Measurements from ENCODE around the gene SPINK1.
A peak's percentile ranks its signal among the peaks of the same experiment; 100 is the strongest.

Gene SPINK1

GRCh38 chr5:147803926-147804325, 27.5 kb downstream of the SPINK1 start:
- no peak for DNase-seq

DNA sequence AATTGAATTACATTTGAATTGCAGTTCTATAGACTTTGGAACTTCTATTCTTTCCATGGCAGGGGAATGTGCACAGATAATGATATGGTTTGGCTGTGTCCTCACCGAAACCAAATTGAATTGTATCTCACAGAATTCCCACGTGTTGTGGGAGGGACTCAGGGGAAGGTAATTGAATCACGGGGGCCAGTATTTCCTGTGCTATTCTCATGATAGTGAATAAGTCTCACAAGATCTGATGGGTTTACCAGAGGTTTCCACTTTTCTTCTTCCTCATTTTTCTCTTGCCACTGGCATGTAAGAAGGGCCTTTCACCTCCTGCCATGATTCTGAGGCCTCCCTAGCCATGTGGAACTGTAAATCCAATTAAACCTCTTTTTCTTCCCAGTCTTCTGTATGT, 28.3 kb downstream of the SPINK1 start:
- DNase-seq: peak; percentile 93 to 95

DNA sequence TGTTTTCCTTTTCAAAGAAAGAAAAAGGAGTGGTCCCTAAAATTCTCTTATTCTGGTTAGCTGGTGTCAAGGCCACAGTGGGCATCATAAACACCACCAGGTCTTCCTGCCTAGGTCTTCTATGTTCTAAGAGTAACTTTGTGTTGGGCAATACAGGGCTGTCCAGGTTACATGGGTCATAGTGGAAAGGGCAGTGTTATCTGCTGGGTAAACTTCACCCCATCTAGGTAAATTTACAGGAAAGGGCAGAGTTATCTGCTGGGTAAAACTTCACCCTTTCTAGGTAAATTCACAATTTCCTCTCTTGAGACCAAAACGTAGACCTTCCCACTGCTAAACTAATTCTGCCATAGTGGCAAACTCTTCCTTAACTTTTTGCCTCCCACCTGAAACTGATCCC, 30.0 kb downstream of the SPINK1 start:
- no peak for DNase-seq

- DNase-seq: no peak
These were observed 31.0 kb downstream of the SPINK1 start for GRCh38 chr5:147800491-147800890.

DNA sequence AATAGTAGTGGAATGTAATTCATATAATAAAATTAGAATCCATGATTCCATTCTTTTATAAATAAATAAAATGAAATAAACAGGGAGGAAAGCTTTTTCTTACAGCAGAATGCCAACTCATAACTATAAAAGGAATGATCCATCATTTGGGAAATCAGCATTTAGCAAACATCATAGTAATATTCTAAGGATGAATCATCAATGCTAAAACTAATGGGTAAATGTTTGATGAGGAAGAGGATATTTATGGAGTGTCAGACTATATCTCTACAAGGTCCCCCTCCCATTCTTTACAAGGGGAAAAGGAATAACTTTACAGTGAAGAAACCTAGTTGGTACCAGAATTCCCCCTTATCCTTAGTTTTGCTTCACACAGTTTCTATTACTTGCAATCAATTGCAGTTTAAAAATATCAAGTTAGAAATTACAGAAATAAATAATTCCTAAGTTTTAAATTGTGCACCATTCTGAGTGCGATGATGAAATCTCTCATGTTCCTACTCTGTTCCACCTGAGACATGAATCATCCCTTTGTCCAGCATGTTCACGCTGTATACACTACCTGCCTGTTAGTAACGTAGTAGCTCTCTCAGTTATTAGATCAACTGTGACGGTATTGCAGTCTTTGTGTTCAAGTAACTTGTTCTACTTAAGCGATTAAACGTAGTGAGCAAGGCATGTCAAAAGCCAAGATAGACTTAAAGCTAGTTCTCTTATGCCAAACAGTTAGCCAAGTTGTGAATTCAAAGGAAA, 34.7 kb downstream of the SPINK1 start:
- DNase-seq: no peak

DNA sequence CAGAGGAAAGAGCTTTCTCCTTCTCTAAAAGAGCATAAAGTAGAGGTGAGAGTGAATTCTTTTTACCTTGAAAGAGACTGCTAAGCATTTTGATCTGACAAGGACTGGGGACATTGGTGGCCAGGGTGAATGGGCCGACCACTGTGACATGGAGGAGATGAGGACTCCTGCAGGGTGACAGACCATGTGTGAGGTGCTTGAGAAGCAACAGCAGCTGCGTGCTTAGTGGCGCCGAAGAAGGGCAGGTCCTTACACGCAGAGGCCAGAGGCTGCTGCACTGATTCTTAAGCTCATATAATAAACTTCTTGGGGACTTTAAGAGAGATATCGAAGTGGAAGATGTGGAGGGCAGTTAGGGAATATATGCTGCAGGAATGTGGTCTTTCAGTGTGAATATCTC, 40.3 kb downstream of the SPINK1 start:
- DNase-seq: no peak

DNA sequence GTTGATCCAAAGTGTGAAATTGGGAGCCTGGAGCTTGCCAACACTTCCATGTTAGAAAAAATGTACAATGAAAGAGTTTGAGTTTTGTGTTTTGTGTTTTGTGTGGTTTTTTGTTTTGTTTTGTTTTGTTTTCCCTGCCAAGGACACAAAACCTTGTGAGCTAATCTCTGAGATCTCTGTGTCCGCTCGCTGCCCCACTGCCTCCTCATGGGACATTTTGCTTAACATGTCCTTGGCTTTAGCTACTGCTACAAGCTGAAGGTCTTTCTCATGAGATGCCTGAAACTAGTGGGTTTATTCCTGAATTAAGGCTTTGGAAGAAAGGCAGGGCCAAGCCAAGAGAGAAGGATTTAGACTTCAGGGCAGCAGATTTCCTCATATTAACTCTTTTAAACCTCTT, 41.7 kb downstream of the SPINK1 start:
- no peak for DNase-seq

GRCh38 chr5:147788023-147788422, 43.4 kb downstream of the SPINK1 start:
- DNase-seq: no peak

DNA sequence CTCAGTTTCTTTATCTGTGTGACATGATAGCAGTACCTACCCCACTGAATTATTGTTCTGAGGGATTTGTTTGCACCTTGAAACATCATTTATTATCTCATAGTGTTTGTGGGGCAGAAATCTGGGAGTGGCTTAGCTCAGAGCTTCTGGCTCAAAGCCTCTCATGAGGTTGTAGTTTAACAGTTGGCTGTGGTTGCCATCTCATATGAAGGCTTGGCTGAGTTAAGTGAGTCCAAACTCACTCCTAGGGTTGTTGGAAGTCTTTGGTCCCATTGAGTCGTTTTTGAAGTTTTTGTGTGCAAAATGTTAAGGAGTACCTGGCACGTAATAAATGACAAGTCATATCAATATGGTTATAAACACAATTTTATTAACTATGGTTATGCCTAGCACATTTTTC, 45.3 kb downstream of the SPINK1 start:
- no peak for DNase-seq

DNA sequence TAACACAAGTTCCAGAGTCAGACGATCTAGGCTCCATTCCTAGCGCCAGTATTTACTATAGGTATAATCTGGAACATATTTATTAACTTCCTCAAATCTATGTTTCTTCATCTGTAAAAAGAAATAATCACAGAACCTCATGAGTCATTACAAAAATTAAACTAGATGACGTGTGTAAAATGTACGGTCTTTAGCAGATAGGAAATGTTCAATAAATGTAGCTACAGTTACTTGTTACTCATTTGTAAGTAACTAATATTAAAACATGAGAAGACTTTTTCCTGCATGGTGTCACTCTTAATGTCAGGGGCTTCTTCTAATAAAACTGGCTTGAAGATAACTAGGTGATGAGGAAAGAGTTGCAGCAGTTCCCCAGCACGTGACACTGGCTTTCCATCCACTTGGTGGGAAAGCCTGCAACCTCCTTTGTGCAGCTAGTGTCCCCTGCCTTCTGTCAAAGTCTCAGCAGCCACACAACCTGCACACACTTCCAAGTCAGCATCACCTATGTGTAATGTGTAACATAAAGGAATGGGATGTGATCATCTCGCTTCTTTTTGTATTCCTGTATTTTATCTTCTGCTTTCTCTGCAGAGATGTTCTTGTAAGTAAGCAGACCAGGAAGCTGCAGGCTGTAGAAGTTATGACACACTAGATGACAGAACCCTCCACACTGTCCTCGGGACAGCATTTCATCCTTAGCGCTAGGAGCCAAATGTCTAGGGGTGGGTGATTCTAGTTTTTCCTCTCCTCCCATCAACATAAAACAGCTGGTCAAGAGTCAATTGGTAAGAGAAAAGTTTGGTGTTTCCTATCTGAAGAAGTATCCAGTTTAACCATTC, 47.1 kb downstream of the SPINK1 start:
- peak; percentile 84 to 85 for DNase-seq

DNA sequence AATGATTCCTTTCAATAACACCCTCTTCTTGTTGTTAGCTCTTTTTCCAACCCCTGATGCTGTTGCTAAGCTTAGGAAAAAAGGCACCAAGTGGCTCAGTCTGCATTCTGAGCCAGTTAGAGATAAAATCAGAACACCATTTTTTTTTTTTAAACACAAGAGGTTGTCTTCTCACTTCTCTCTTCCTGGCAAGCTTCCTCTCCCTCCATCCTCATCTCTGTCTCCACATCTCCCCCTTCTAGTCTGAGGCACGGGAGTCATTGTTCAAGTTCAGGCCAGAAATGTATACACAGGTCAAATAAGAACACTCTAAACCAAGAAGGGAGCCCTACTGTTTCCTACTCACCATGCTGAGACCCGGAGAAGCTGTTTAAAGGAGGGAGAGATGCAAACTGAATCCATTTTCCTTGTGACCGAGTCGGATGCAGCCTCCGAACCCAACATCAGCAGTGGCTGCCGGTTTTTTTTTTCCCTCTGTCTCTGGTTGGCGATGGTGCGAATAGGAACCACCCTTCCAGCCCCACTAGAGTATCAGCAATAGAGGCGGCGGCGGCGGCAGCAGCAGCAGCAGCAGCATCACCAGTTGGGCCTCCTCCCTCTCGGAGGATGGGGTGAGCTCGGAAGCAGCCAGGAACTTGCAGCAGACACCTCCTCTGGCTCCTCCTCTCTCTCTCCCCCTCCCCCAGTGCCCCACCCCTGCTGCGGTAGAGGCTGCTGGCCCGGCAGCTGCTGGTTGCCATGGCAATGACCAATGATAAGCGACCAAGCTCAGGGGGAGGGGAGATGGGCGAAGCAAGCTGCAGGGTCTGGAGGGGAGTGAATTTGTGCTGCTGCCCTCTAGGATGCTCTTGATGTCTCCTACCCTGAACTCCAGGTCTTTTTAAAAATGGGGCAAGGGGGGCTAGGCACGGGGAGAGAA, 49.1 kb downstream of the SPINK1 start, which contains the start of gene JAKMIP2:
Gene JAKMIP2, minus strand, starts transcription at position 619 of the 919 bp plus-strand sequence. CDS start 110,922 bp downstream, outside the sequence.
- peak; percentile 78 to 83 for DNase-seq

DNA sequence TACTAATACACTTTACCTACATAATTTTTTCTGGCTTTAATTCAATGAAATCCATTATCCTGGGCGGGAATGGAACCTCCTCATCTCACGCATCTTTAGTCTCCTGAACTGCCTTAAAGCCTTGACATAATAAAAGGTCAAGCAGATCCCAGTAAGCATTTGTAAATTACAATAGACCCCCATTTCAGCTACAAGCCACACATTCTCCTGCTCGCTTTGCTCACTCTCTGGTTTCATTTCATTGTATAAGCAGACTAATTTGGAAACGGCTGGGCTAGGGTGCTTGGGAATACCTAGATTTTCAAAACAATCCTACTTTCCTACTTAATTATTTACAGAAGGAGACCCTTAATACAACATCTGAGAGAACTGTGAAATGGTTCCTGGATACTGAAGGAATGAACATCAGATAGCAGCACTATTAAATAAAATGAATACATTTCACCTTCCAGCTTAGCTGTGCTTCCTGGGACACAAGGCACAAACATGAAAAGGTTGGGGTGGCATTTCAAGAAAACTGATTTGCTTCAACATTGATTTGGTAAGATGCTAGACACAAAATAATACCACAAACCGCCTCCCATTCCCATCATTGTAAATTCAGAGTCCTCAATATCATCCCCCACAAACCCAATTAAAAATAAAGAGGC, 50.4 kb downstream of the SPINK1 start:
- peak in 1 of 2 donors; percentile 4 for DNase-seq

DNA sequence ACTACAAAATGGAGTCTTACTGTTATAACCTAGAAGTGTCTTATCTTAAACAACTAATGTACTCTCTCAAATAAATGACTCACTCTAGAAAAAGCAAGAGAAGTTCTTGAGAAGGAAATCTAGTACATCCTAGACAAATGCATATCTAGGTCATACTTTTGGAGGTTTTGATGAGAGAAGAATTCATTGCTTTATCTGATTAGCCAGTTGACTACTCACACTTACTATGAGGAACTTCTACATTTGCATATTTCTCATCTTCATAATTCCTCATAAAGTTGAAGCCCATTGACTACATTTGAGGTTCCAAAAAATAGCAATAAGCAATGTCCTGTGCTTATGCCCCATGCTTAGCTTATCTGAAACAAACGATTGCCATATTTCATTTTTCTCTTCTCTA, 51.8 kb downstream of the SPINK1 start:
- peak in 1 of 2 donors; percentile 2 for DNase-seq

DNA sequence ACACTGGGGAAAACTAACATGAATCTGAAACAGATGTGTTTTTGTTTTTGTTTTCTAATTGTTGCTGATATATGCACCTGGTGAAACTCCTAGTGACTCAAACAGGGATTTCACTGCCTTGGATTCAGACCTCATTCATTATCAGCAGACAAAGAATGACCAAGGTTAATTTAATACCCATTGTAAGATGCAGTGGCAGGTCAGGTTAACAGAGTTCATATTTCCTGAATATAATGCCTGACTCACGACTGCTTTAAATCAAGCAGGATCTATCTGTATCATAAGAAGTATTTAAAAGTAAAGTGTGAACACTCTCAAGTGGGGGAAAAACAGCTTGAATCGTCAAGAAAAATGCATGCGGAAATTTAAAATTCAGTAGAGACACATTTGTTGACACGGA, 54.5 kb downstream of the SPINK1 start:
- no peak for DNase-seq
